Gastrocnemius medialis (tissue), 4 donors: ENCODE data around the gene CXXC5.

Experiments used
- CTCF ChIP-seq, 5 experiments: fragments of 450-650 bp in 3 of 5; fragments of 200-600 bp in 2 of 5; sonication (generic) in 2 of 5; IDR thresholded peaks in 4 of 5; conservative IDR thresholded peaks in 1 of 5; 1 replicate in 4 of 5; 2 replicates in 1 of 5; pipeline ENCODE4 v1.5.1; 2016 to 2019; ENCODE audit warnings: antibody characterized with exemption in 5 of 5, mild to moderate bottlenecking in 3 of 5, moderate library complexity in 3 of 5
- POLR2A ChIP-seq, 2 donors: fragments of 450-650 bp; IDR thresholded peaks; one replicate each; pipeline ENCODE4 v1.6.1; 2017; ENCODE audit warnings: antibody characterized with exemption in 2 of 2, mild to moderate bottlenecking in 2 of 2, moderate library complexity in 2 of 2

DNA sequence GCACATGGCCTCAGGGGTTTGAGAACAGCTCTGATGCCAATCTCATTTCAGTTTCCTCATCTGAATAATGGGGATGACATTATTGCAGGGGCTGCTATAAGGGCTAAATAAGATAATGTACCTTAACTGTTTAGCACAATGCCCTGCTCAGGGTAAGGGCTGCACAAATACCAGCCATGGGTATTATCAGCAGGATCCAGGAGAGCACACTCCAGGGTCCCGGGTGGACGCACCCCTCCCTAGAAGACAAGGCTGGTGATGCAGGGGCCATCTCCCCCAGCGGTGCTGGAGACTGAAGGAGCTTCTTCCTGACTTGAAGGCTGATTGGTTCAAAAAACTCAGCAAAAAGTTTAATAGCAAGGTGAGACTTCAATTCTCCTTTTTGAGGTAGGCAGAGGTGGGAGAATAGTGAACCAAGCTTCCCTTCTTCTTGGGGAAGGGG is 2.7 kb upstream of the CXXC5 start:
- TF ChIP-seq CTCF (IDR thresholded peaks at IDR 0.05 in 4 of 5, conservative IDR thresholded peaks at IDR 0.05 in 1 of 5) (no peak), POLR2A (IDR thresholded peaks at IDR 0.05) (no peak)
